Neural crest cell (in vitro differentiated cells): ENCODE results near the gene GPC6. TPM values are rescaled to one million over a fixed set of nuclear protein-coding genes. Genes with fewer than 3 reads are reported as not detected.

Experiments
- DNase-seq: peaks from one replicate; pipeline ENCODE4 v3.0.0; 2021; ENCODE audit warnings: low read depth, mixed read lengths, low spot score
- H3K27ac Mint-ChIP-seq: one replicate; pipeline ENCODE4 v1.8.0; 2021; ENCODE audit warnings: mild to moderate bottlenecking, mixed read lengths; ENCODE audit not compliant: unreplicated experiment
- H3K27me3 Mint-ChIP-seq: 2 replicates; pipeline ENCODE4 v1.8.0; 2021; ENCODE audit warnings: low read depth, mild to moderate bottlenecking, mixed read lengths
- H3K36me3 Mint-ChIP-seq: 2 replicates; pipeline ENCODE4 v1.8.0; 2021; ENCODE audit warnings: low read depth, mild to moderate bottlenecking, mixed read lengths
- H3K4me1 Mint-ChIP-seq: 2 replicates; pipeline ENCODE4 v1.8.0; 2021; ENCODE audit warnings: mixed read lengths
- H3K4me3 Mint-ChIP-seq: one replicate; pipeline ENCODE4 v1.8.0; 2021; ENCODE audit warnings: mild to moderate bottlenecking, mixed read lengths
- H3K9me3 Mint-ChIP-seq: 2 replicates; pipeline ENCODE4 v1.8.0; 2021; ENCODE audit warnings: mixed read lengths
- CTCF ChIP-seq: fragments of 200-600 bp; sonication (generic); conservative IDR thresholded peaks from 2 replicates; pipeline ENCODE4 v1.5.0; 2021; ENCODE audit warnings: antibody characterized with exemption, mild to moderate bottlenecking
- total RNA-seq: library from RNA; stranded (reverse); gene quantifications from 2 replicates; pipeline ENCODE4 v1.2.1, GENCODE V29; 2021

Gene GPC6
- total RNA-seq, 1 donor from 2014 or later, result 13.4 TPM

- Mint-ChIP-seq H3K9me3 (peaks cover 2% of the 10 kb centered on the region), H3K27ac (no peak overlapping the region), H3K4me3 (no peak overlapping the region), H3K27me3 (no peaks in the 10 kb centered on the region), H3K36me3 (no peaks in the 10 kb centered on the region), H3K4me1 (no peaks in the 10 kb centered on the region)
- DNase-seq, result no peak
- no peak for TF ChIP-seq CTCF
Observed at GRCh38 chr13:93865235-93865634, 638.6 kb downstream of the GPC6 start.

GRCh38 chr13:93867481-93867880, 640.9 kb downstream of the GPC6 start:
- no peak overlapping the region for H3K4me3 Mint-ChIP-seq
- H3K9me3 Mint-ChIP-seq, result peaks cover 2% of the 10 kb centered on the region
- TF ChIP-seq CTCF, result no peak
- H3K27ac Mint-ChIP-seq, result no peak overlapping the region
- no peaks in the 10 kb centered on the region for H3K27me3 Mint-ChIP-seq
- DNase-seq, result no peak
- no peaks in the 10 kb centered on the region for H3K36me3 Mint-ChIP-seq
- no peaks in the 10 kb centered on the region for H3K4me1 Mint-ChIP-seq

GRCh38 chr13:93872376-93872775, 645.8 kb downstream of the GPC6 start:
- H3K9me3 Mint-ChIP-seq, result no peaks in the 10 kb centered on the region
- H3K4me3 Mint-ChIP-seq, result no peak overlapping the region
- no peaks in the 10 kb centered on the region for H3K4me1 Mint-ChIP-seq
- H3K27ac Mint-ChIP-seq, result no peak overlapping the region
- DNase-seq, result no peak
- no peaks in the 10 kb centered on the region for H3K27me3 Mint-ChIP-seq
- TF ChIP-seq CTCF, result no peak
- H3K36me3 Mint-ChIP-seq, result no peaks in the 10 kb centered on the region

- no peak overlapping the region for H3K27ac Mint-ChIP-seq
- H3K4me3 Mint-ChIP-seq, result no peak overlapping the region
- H3K36me3 Mint-ChIP-seq, result peaks cover 3% of the 10 kb centered on the region
- DNase-seq, result no peak
- no peak for TF ChIP-seq CTCF
- no peaks in the 10 kb centered on the region for H3K27me3 Mint-ChIP-seq
- H3K4me1 Mint-ChIP-seq, result no peaks in the 10 kb centered on the region
- peaks cover 5% of the 10 kb centered on the region for H3K9me3 Mint-ChIP-seq
Observed at GRCh38 chr13:93872786-93873347, 646.3 kb downstream of the GPC6 start.

GRCh38 chr13:93875547-93875946, 648.9 kb downstream of the GPC6 start:
- Mint-ChIP-seq H3K4me1 (no peaks in the 10 kb centered on the region), H3K27ac (no peak overlapping the region), H3K4me3 (no peak overlapping the region), H3K9me3 (peaks cover 8% of the 10 kb centered on the region), H3K27me3 (no peaks in the 10 kb centered on the region), H3K36me3 (peaks cover 7% of the 10 kb centered on the region)
- DNase-seq, result no peak
- no peak for TF ChIP-seq CTCF
